Ovary (tissue), 3 donors: Measurements from ENCODE around the gene ZNF230.

ENCODE experiments used
- CTCF ChIP-seq, 3 donors: fragments of 450-650 bp in 2 of 3; fragments of 200-600 bp in 1 of 3; IDR thresholded peaks; one replicate each; pipeline versions ENCODE4 v1.5.1 to v1.8.0; 2016 to 2022; ENCODE audit warnings: antibody characterized with exemption in 3 of 3, mild to moderate bottlenecking in 1 of 3
- POLR2A ChIP-seq: fragments of 450-650 bp; IDR thresholded peaks from one replicate; pipeline ENCODE4 v1.6.1; 2017; ENCODE audit warnings: antibody characterized with exemption, mild to moderate bottlenecking, moderate library complexity
- donor health status: DM: no; HTN: no; CAD: no.

GRCh38 chr19:43960411-43960810 is 42.3 kb upstream of the ZNF230 start:
- TF ChIP-seq CTCF (IDR thresholded peaks at IDR 0.05) (no peak), POLR2A (no peak)
